ENCODE data around the gene HSD3B2. TPM values are rescaled to one million over a fixed set of nuclear protein-coding genes. Genes with fewer than 3 reads are reported as not detected.

HSD3B2 gene
- total RNA-seq, 1 donor from 2014 or later = not detected

GRCh38 chr1:119447344-119448126 lies 32.6 kb downstream of the HSD3B2 start:
- Mint-ChIP-seq H3K4me1 (ENCODE audit: low read depth, unreplicated experiment) (no peaks in the 10 kb centered on the region), H3K27ac (ENCODE audit: unreplicated experiment) (no peak overlapping the region), H3K27me3 (ENCODE audit: unreplicated experiment) (no peaks in the 10 kb centered on the region), H3K36me3 (ENCODE audit: unreplicated experiment) (no peaks in the 10 kb centered on the region), H3K4me3 (ENCODE audit: unreplicated experiment) (no peak overlapping the region), H3K9me3 (ENCODE audit: unreplicated experiment) (no peaks in the 10 kb centered on the region)
- no peak for TF ChIP-seq CTCF (IDR thresholded peaks at IDR 0.05; ENCODE audit: partially characterized antibody, unreplicated experiment)
- DNase-seq = no peak

GRCh38 chr1:119448127-119448511 lies 33.2 kb downstream of the HSD3B2 start:
- no peak for DNase-seq
- Mint-ChIP-seq H3K9me3 (ENCODE audit: unreplicated experiment) (no peaks in the 10 kb centered on the region), H3K4me1 (ENCODE audit: low read depth, unreplicated experiment) (no peaks in the 10 kb centered on the region), H3K27me3 (ENCODE audit: unreplicated experiment) (no peaks in the 10 kb centered on the region), H3K36me3 (ENCODE audit: unreplicated experiment) (no peaks in the 10 kb centered on the region), H3K27ac (ENCODE audit: unreplicated experiment) (no peak overlapping the region), H3K4me3 (ENCODE audit: unreplicated experiment) (no peak overlapping the region)
- TF ChIP-seq CTCF (IDR thresholded peaks at IDR 0.05; ENCODE audit: partially characterized antibody, unreplicated experiment) = no peak

- DNase-seq = no peak
- no peak overlapping the region for H3K4me3 Mint-ChIP-seq (ENCODE audit: unreplicated experiment)
Measured at GRCh38 chr1:119449971-119450370, 35.0 kb downstream of the HSD3B2 start.

GRCh38 chr1:119451158-119451557 lies 36.2 kb downstream of the HSD3B2 start:
- DNase-seq = no peak
- no peak for TF ChIP-seq CTCF (IDR thresholded peaks at IDR 0.05; ENCODE audit: partially characterized antibody, unreplicated experiment)
- Mint-ChIP-seq H3K4me3 (ENCODE audit: unreplicated experiment) (no peak overlapping the region), H3K9me3 (ENCODE audit: unreplicated experiment) (no peaks in the 10 kb centered on the region), H3K27ac (ENCODE audit: unreplicated experiment) (no peak overlapping the region), H3K4me1 (ENCODE audit: low read depth, unreplicated experiment) (no peaks in the 10 kb centered on the region), H3K27me3 (ENCODE audit: unreplicated experiment) (no peaks in the 10 kb centered on the region), H3K36me3 (ENCODE audit: unreplicated experiment) (no peaks in the 10 kb centered on the region)

More at GRCh38 chr1:119449971-119450370, 35.0 kb downstream of the HSD3B2 start:
- Mint-ChIP-seq H3K27me3 (ENCODE audit: unreplicated experiment) (no peaks in the 10 kb centered on the region), H3K27ac (ENCODE audit: unreplicated experiment) (no peak overlapping the region), H3K9me3 (ENCODE audit: unreplicated experiment) (no peaks in the 10 kb centered on the region), H3K4me1 (ENCODE audit: low read depth, unreplicated experiment) (no peaks in the 10 kb centered on the region), H3K36me3 (ENCODE audit: unreplicated experiment) (no peaks in the 10 kb centered on the region)
- TF ChIP-seq CTCF (IDR thresholded peaks at IDR 0.05; ENCODE audit: partially characterized antibody, unreplicated experiment) = no peak

- no peaks in the 10 kb centered on the region for H3K27me3 Mint-ChIP-seq (ENCODE audit: unreplicated experiment)
- H3K4me3 Mint-ChIP-seq (ENCODE audit: unreplicated experiment) = no peak overlapping the region
- H3K27ac Mint-ChIP-seq (ENCODE audit: unreplicated experiment) = no peak overlapping the region
- no peak for DNase-seq
- no peaks in the 10 kb centered on the region for H3K4me1 Mint-ChIP-seq (ENCODE audit: low read depth, unreplicated experiment)
- no peaks in the 10 kb centered on the region for H3K9me3 Mint-ChIP-seq (ENCODE audit: unreplicated experiment)
- H3K36me3 Mint-ChIP-seq (ENCODE audit: unreplicated experiment) = no peaks in the 10 kb centered on the region
- no peak for TF ChIP-seq CTCF (IDR thresholded peaks at IDR 0.05; ENCODE audit: partially characterized antibody, unreplicated experiment)
Measured at GRCh38 chr1:119452091-119452490, 37.1 kb downstream of the HSD3B2 start.
